ENCODE data around the gene TMEM11.
"Not testable (repeated sequence)": the region's sequence is repeated elsewhere in the genome, so short reads cannot be mapped to it uniquely, and the experiment has no call there.

TMEM11 gene

DNA sequence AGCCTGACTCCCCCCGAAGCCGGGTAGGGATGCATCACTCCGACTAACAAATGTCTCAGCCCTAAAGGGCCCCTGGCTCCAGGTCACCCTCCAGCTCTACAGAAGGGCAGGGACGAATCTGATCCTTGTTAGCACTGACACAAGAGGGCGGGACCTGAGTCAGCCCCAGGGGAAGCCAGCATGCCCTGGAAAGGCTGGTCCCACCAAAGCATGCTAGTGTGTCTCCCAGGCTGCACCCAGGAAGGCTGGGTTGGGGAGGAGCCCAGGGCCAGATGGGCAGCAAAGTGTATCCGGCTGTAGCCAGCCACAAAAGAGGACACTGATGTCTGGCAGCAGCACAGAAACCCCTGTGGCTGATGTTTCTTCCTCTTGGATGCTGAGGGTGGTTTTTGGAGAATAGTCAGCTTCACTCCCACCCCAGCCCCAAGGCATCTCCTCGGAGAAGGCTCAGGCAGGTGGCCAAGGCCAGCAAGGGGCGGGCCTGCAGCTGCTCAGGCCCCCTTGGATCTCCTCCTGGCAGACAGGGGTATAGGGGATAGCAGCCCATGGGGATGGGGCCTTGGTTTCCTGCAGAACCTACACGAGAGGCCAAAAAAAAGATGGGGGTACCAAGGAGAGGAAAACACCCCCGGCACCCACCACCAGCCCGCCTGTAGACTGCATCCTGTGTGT, 28.2 kb upstream of the TMEM11 start:
- no peak for DNase-seq

DNA sequence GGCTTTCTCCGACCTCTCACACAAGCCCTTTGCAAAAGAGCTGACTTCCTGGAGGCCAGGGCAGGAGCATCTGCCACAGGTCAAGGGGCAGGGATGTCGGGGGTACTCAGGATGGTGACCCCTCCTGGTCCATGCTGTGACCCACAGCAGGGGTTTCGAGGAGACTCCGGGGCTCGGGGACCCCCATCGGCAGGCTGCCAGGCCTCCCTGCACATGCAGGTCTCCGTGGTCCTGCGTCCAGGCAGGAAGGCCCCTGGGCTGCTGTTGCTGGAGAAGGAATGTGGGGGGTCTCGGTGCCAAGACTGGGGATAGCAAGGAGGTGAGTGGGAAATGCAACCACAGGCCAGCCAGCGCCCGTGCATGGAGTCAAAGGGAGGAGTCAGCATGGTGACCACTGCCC, 27.6 kb upstream of the TMEM11 start:
- no peak for DNase-seq

DNA sequence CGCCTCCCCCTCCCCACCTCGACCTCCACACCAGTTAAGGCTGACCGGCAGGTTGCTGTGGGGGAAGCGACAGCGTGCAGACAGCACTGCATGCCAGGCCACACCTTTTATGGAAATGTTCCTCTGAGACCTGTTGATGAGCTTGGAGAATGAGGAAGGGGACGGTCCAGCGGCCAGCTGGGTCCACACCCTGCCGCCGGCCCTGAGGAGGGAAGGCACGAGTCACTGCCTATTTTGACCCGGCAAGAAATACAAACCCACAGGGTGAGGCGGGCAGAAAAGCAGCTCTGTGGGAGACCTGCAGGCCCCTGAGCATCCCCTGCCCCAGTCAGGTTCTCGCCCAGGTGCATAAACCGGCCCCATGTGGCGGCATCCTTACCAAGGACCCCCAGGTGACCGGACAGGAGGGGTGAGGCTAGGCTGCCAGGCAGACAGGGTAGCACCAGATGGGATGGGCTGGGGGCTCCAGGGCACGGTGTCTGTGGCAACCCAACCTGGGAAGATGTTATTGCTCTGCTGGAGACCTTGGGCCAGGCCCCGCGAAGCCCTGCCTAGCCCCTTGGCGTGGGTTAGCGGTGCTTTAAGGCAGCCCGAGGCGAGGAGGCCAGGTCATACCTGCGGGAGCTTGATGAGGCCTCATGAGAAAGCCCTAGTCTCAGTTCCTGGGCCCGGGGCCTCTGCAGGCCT, 26.6 kb upstream of the TMEM11 start:
- DNase-seq = no peak

DNA sequence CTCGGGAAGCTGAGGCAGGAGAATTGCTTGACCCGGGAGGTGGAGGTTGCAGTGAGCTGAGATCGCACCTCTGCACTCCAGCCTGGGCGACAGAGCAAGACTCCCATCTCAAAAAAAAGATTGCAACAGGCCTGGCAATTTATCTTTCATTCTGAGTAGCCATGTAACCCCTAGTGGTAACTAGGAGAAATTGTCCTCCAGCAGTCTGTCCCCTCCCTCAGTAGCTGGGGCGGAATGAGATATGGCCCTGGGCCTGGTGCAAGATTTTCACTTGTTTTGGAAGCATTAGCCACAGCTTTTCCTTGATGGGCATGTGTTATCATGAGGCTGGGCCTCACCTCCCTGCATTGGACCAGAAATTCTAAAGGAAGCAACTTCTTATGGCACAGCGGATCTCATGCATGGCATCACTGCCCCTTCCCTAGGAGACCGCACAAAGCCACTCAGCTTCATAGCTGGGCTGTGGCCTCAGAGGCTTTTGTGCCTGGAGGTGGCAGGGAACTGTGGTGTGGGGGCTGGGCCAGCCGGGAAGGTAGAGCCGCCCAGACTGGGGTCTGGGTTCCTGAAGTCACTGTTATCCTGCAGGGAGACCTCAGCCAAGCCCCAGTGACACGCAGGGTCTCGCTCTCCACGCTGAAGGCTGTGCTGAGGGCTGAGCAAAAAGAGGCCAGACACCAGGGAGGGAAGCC, 25.9 kb upstream of the TMEM11 start:
- no peak for DNase-seq

DNA sequence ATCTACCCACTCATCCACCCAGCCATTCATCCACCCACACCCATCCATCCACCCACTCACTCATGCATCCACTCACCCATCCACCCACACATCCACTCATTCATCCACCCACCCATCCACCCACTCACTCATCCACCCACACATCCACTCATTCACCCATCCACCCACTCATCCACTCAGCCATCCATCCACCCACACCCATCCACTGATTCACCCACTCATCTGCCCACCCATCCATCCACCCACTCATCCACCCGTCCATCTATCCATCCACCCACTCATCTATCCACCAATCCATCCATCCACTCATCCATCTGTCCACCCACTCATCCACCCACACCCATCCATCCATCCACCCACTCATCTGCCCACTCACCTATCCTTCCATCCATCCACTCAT, 22.0 kb upstream of the TMEM11 start:
- no peak for DNase-seq

- DNase-seq = no peak
These were observed 19.8 kb upstream of the TMEM11 start for GRCh38 chr17:21233581-21234347.

DNA sequence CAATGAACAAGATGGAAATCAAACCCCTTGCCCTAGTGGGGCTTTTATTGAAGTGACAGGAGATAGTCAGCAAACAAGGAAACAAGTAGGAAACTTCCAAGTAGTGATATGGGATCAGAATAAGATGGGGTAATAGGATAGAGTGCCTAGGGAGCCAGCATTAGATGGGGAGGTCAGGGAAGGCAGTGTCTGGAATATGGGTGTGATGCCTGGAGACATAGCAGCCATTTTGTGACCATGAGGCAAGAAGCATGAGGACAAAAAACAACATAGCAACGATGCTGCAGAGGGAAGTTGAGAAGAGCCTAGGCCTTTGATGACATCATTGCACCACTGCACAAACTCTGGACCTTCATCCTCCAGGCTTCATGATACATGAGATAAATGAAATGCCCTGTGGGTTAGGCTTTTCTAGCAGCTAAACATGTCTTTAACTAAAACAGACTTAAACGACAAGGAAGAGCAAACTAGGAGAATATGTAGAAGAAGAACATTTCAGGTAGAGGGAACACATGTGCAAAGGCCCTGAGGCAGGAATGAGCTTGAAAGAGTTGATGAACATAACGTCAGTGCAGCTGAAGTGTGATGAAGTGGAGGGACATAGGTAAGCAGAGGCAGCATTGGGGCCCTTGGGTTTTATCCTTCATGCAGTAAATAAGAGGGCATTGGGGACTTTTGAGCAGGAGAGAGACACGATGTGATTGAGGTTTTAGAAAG, 18.2 kb upstream of the TMEM11 start:
- no peak for DNase-seq

GRCh38 chr17:21231533-21231932, 17.6 kb upstream of the TMEM11 start:
- no peak for DNase-seq

GRCh38 chr17:21228845-21229244, 14.9 kb upstream of the TMEM11 start:
- DNase-seq = no peak

DNA sequence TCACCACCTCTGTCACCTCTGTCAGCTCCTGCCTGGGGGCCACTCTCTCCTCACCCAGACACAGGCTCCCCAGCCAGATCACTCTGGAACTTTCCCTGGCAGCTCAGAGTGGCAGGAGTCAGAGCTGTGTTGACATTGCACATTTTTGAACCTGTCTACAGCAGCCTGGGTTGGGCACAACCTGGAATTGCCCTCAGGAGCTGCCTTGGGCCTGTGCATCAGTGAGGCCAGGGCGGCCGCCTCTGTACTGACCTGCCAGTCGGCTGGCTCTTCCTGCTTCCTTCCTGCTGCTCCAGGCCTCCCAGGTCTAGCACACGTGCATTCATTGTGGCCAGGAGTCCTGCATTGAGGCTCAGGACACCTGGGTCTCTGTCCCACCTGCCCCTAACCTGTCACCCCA, 14.2 kb upstream of the TMEM11 start:
- DNase-seq = no peak

- not testable (repeated sequence) for DNase-seq
These were observed 13.3 kb upstream of the TMEM11 start for GRCh38 chr17:21227277-21227676.

GRCh38 chr17:21223086-21223485, 9.1 kb upstream of the TMEM11 start:
- no peak for DNase-seq

GRCh38 chr17:21218831-21219380, 4.9 kb upstream of the TMEM11 start:
- DNase-seq = no peak

DNA sequence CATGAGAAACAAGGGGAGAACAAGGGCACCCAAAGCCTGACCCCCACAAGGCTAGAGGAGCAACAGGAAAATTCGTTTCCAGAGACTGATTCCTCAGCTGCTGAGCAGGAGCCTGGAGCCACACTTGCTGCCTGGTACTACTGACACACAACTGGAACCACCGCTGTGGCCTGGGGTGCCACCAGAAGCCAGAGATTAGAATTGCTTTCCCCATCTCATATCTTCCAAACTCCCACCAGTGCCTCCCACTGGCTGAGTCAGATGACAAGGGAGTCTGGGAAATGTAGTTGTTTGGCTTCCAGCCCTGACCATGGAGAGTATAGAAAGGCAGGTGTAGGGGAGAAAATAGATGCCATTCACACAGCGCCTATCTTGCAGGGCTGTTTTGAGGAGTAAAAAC, 4.1 kb upstream of the TMEM11 start:
- DNase-seq = peak; percentile 38

GRCh38 chr17:21217346-21217745, 3.4 kb upstream of the TMEM11 start:
- DNase-seq = no peak

GRCh38 chr17:21215935-21216334, 2.0 kb upstream of the TMEM11 start:
- DNase-seq = no peak

DNA sequence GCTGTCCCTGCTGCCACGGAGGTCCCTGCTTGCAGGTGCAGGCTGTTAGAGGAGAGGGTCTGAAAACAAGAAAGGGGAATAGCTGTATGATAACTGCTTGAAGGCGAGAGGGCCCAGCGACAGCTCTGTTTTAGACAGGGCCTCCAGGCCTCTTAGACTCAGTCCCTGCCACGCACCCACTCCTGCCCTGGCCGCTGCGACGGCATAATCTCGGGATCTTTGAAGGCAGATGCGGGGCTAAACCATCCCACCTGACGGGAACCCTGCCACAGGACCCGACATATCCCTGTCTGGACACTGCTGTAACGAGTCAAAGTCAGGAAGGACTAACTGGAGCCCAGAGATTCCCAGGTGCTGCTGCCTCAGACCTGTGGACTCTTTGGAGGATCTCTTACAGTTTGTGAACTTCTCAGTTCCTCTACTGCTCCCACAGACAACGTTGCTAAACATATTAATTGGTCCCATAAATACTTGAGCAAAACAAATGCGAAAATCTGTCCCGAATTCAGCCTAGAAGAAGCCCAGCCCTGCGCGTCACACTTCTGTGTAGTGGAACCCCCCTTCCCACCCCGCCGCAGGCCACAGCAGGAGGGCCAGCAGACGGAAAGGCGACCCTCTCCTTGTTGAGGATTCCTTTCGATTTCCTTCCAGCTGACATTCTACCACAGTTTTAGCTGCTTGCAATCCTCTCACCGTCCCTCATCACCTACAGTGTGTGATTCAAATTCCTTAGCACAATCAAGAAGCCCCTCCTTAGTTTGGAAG, 998 bp upstream of the TMEM11 start:
- DNase-seq = no peak

GRCh38 chr17:21213638-21214014, 335 bp downstream of the TMEM11 start:
- DNase-seq = no peak

- DNase-seq = no peak
These were observed 929 bp downstream of the TMEM11 start for GRCh38 chr17:21212826-21213637.

GRCh38 chr17:21211825-21212479, 2.0 kb downstream of the TMEM11 start:
- no peak for DNase-seq
